Testis (tissue), 3 donors: ENCODE results near the gene AS3MT. TPM values are rescaled to one million over a fixed set of nuclear protein-coding genes. Genes with fewer than 3 reads are reported as not detected.
A peak's percentile ranks its signal among the peaks of the same experiment; 100 is the strongest.
"Not testable (repeated sequence)": the region's sequence is repeated elsewhere in the genome, so short reads cannot be mapped to it uniquely, and the experiment has no call there.

ENCODE experiments used
- DNase-seq: peaks from one replicate; pipeline ENCODE4 v3.0.0-alpha.2; 2019
- H3K27ac ChIP-seq, 2 donors: fragments of 200-600 bp; sonication (generic); one replicate each; pipeline ENCODE4 v1.5.1; 2019
- H3K27me3 ChIP-seq: fragments of 200-600 bp; sonication (generic); one replicate; pipeline ENCODE4 v1.5.1; 2019
- H3K36me3 ChIP-seq: fragments of 200-600 bp; sonication (generic); one replicate; pipeline ENCODE4 v1.5.1; 2017; ENCODE audit warnings: low read depth; ENCODE audit errors: missing control alignments
- H3K4me1 ChIP-seq: fragments of 200-600 bp; sonication (generic); one replicate; pipeline ENCODE4 v1.5.1; 2019
- H3K4me3 ChIP-seq, 2 donors: fragments of 200-600 bp; sonication (generic); one replicate each; pipeline ENCODE4 v1.5.1; 2017 to 2019
- H3K9me3 ChIP-seq: fragments of 200-600 bp; sonication (generic); one replicate; pipeline ENCODE4 v1.5.1; 2017
- POLR2A ChIP-seq: fragments of 450-650 bp; IDR thresholded peaks from one replicate; pipeline ENCODE4 v1.6.1; 2017; ENCODE audit warnings: antibody characterized with exemption, mild to moderate bottlenecking, moderate library complexity
- WGBS, 2 donors: methylation state at CpG; one replicate each; pipeline ENCODE4 v1.1.5; 2018; 5-methylcytosine and 5-hydroxymethylcytosine counted together
- intact Hi-C: fragments of 100-400 bp; cut with DNase I; formaldehyde crosslinking; loops from one replicate; pipeline ENCODE4 v1.15.1; 2023; ENCODE audit warnings: low total_unique reads
- polyA plus RNA-seq: library from polyadenylated mRNA; stranded (reverse); fragments of 350-450 nt; fragmentation: Illumina TruSeq; extraction: RNeasy Lipid Tissue Mini Kit (QIAGEN cat#74804); gene quantifications from one replicate; pipeline ENCODE4 v1.2.3, GENCODE V29; 2014; ENCODE audit warnings: low read depth, low replicate concordance; ENCODE audit not compliant: insufficient read depth
- total RNA-seq, 2 donors: library from RNA; depleted of rRNA; stranded (reverse); fragments of >200 nt; gene quantifications; one replicate each; pipeline ENCODE4 v1.2.3, GENCODE V29; 2016
- TF ChIP-seq, protein P1 (sequence below), 3 experiments: fragments of 450-650 bp in 2 of 3; fragments of 200-600 bp in 1 of 3; sonication (generic) in 1 of 3; IDR thresholded peaks; one replicate each; pipeline ENCODE4 v1.5.1; 2016 to 2019; ENCODE audit warnings: antibody characterized with exemption in 3 of 3, mild to moderate bottlenecking in 2 of 3, moderate library complexity in 1 of 3

AS3MT gene
- total and polyA plus RNA-seq, 3 donors from 2014 or later, result 15.0 to 19.2 (median 18.3) TPM

DNA sequence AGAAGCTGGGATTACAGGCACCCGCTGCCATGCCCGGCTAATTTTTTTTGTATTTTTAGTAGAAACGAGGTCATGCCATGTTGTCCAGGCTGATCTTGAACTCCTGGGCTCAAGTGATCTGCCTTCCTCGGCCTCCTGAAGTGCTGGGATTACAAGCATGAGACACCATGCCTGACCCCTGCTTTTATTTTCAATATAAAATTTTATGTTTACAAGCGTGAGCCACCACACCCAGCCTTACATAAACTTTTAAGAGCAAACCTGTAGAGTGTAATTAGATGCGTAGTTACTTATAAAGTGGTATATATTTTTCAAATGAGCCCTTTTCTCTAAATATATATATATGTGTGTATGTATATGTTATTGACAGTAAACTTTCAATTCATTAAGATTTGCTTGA lies 57.6 kb downstream of the AS3MT start:
- Histone ChIP-seq H3K9me3 (no peaks in the 10 kb centered on the region), H3K36me3 (no peaks in the 10 kb centered on the region), H3K27ac (no peak overlapping the region), H3K4me3 (no peak overlapping the region), H3K27me3 (no peaks in the 10 kb centered on the region), H3K4me1 (no peaks in the 10 kb centered on the region)
- TF ChIP-seq, protein P1, sequence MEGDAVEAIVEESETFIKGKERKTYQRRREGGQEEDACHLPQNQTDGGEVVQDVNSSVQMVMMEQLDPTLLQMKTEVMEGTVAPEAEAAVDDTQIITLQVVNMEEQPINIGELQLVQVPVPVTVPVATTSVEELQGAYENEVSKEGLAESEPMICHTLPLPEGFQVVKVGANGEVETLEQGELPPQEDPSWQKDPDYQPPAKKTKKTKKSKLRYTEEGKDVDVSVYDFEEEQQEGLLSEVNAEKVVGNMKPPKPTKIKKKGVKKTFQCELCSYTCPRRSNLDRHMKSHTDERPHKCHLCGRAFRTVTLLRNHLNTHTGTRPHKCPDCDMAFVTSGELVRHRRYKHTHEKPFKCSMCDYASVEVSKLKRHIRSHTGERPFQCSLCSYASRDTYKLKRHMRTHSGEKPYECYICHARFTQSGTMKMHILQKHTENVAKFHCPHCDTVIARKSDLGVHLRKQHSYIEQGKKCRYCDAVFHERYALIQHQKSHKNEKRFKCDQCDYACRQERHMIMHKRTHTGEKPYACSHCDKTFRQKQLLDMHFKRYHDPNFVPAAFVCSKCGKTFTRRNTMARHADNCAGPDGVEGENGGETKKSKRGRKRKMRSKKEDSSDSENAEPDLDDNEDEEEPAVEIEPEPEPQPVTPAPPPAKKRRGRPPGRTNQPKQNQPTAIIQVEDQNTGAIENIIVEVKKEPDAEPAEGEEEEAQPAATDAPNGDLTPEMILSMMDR (IDR thresholded peaks at IDR 0.05), result no peak
- no peak for TF ChIP-seq POLR2A
- WGBS, 2 donors, result 96 to 99% methylated on average over 6 of the region's 6 CpGs
- DNase-seq, result no peak
- intact Hi-C loops, result no loop called here

DNA sequence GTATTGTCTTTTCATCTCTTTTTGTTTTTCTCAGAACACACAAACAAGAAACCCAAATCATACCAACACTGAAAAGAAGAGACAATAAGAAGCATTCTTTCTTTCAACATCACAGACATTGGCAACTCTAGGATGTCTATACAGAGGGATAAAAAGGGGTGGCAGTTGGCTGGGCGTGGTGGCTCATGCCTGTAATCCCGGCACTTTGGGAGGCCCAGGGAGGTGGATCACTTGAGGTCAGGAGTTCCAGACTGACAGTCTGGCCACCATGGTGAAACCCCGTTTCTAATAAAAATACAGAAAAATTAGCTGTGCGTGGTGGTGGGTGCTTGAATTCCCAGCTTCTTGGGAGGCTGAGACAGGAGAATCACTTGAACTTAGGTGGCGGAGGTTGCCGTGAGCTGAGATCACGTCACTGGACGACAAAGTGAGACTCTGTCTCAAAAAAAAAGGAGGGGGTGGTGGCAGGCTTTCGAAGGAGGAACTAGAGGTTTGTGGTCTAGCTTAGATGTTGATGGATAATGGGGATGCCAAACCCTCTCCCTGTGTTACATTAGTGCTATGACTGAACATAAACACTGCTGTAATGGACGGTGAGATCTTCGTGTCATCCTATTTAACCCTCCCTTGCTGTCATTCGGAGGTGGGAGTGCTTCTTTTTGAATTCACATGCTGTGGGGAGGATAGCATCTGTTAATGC lies 58.2 kb downstream of the AS3MT start:
- Histone ChIP-seq H3K36me3 (no peaks in the 10 kb centered on the region), H3K27ac (no peak overlapping the region), H3K4me1 (no peaks in the 10 kb centered on the region), H3K9me3 (no peaks in the 10 kb centered on the region), H3K27me3 (no peaks in the 10 kb centered on the region), H3K4me3 (no peak overlapping the region)
- no peak for DNase-seq
- WGBS, 2 donors, result 85 to 91% methylated on average over 12 of the region's 12 CpGs
- TF ChIP-seq POLR2A, result no peak
- TF ChIP-seq, protein P1 (IDR thresholded peaks at IDR 0.05), result no peak
- intact Hi-C loops, result no loop called here

DNA sequence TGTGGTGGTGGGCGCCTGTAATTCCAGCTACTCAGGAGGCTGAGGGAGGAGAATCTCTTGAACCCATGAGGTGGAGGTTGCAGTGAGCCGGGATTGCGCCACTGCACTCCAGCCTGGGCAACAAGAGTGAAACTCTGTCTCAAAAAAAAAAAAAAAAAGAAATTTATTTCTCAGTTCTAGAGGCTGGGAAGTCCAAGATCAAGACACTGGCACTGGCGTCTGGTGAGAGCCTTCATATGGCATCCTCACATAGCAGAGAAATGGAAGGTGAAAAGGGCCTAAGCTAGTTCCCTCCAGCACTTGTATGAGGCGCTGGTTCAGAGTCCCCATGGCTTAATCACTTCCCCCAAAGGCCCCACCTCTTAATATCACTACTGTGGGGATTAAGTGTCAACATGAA lies 59.2 kb downstream of the AS3MT start:
- DNase-seq, H3K9me3 ChIP-seq, H3K27me3 ChIP-seq, H3K4me3 ChIP-seq, H3K4me1 ChIP-seq, intact Hi-C loops, H3K36me3 ChIP-seq, H3K27ac ChIP-seq: not testable (repeated sequence)
- WGBS, 2 donors, result 90% methylated on average over 5 of the region's 5 CpGs

GRCh38 chr10:102930720-102931119 lies 61.5 kb downstream of the AS3MT start:
- intact Hi-C loops, result no loop called here
- no peaks in the 10 kb centered on the region for H3K27me3 ChIP-seq
- H3K4me1 ChIP-seq, result no peaks in the 10 kb centered on the region
- H3K36me3 ChIP-seq, result no peaks in the 10 kb centered on the region
- WGBS, 2 donors, result 90 to 92% methylated on average over 2 of the region's 2 CpGs
- H3K27ac ChIP-seq, result peak overlapping the region in 1 of 2 donors; percentile 6
- TF ChIP-seq, protein P1 (IDR thresholded peaks at IDR 0.05), result no peak
- TF ChIP-seq POLR2A, result no peak
- H3K9me3 ChIP-seq, result no peaks in the 10 kb centered on the region
- H3K4me3 ChIP-seq, result no peak overlapping the region
- DNase-seq, result no peak

- 93 to 94% methylated on average over 5 of the region's 5 CpGs for WGBS, 2 donors
Measured at GRCh38 chr10:102931643-102932042, 62.4 kb downstream of the AS3MT start.

More at GRCh38 chr10:102931643-102932042, 62.4 kb downstream of the AS3MT start:
- no peak for DNase-seq
- Histone ChIP-seq H3K27me3 (no peaks in the 10 kb centered on the region), H3K9me3 (no peaks in the 10 kb centered on the region), H3K27ac (no peak overlapping the region), H3K36me3 (no peaks in the 10 kb centered on the region), H3K4me1 (no peaks in the 10 kb centered on the region), H3K4me3 (no peak overlapping the region)
- TF ChIP-seq POLR2A, result no peak
- TF ChIP-seq, protein P1 (IDR thresholded peaks at IDR 0.05), result no peak
- intact Hi-C loops, result no loop called here
